HG03060 (cell line): ENCODE data around the gene PSD.

Experiments
- ATAC-seq: cut with Tn5 transposase; IDR thresholded peaks from one replicate; pipeline ENCODE4 v1.9.1; 2021; ENCODE audit warnings: low read depth, moderate number of reproducible peaks; ENCODE audit not compliant: unreplicated experiment

Gene PSD

GRCh38 chr10:102449321-102450123 lies 30.9 kb upstream of the PSD start:
- ATAC-seq: no peak

GRCh38 chr10:102444851-102445250 lies 26.3 kb upstream of the PSD start:
- ATAC-seq: no peak

GRCh38 chr10:102438374-102438773 lies 19.8 kb upstream of the PSD start:
- ATAC-seq: no peak

GRCh38 chr10:102437515-102437914 lies 18.9 kb upstream of the PSD start:
- ATAC-seq: no peak

- no peak for ATAC-seq
These were observed 17.7 kb upstream of the PSD start for GRCh38 chr10:102436312-102436711.

GRCh38 chr10:102435529-102436233 lies 17.1 kb upstream of the PSD start:
- ATAC-seq: no peak

- no peak for ATAC-seq
These were observed 16.5 kb upstream of the PSD start for GRCh38 chr10:102435133-102435497.

- ATAC-seq: no peak
These were observed 16.0 kb upstream of the PSD start for GRCh38 chr10:102434394-102435132.

GRCh38 chr10:102433619-102434046 lies 15.0 kb upstream of the PSD start:
- ATAC-seq: no peak

GRCh38 chr10:102432162-102432950 lies 13.8 kb upstream of the PSD start, which contains the start of gene CUEDC2:
CUEDC2 (minus strand) TSS chr10:102432574; CDS start chr10:102425188, 7,386 bp downstream.
- peak; percentile 72 for ATAC-seq

GRCh38 chr10:102431452-102432124 lies 13.0 kb upstream of the PSD start:
- no peak for ATAC-seq

- no peak for ATAC-seq
These were observed 10.9 kb upstream of the PSD start for GRCh38 chr10:102429468-102429867.

GRCh38 chr10:102426803-102427287 lies 8.3 kb upstream of the PSD start:
- ATAC-seq: no peak

- ATAC-seq: no peak
These were observed 6.9 kb upstream of the PSD start for GRCh38 chr10:102425444-102425843.

- no peak for ATAC-seq
These were observed 6.3 kb upstream of the PSD start for GRCh38 chr10:102424916-102425315.

- no peak for ATAC-seq
These were observed 5.6 kb upstream of the PSD start for GRCh38 chr10:102424145-102424544.

GRCh38 chr10:102423372-102423968 lies 4.9 kb upstream of the PSD start:
- ATAC-seq: no peak

- no peak for ATAC-seq
These were observed 4.1 kb upstream of the PSD start for GRCh38 chr10:102422545-102423129.
